ENCODE measurements around the gene DNAJC16. TPM values are rescaled to one million over a fixed set of nuclear protein-coding genes. Genes with fewer than 3 reads are reported as not detected.
A peak's percentile ranks its signal among the peaks of the same experiment; 100 is the strongest.

DNAJC16 gene
- total RNA-seq, 1 experiment from 2014 or later, result 18.2 TPM

DNA sequence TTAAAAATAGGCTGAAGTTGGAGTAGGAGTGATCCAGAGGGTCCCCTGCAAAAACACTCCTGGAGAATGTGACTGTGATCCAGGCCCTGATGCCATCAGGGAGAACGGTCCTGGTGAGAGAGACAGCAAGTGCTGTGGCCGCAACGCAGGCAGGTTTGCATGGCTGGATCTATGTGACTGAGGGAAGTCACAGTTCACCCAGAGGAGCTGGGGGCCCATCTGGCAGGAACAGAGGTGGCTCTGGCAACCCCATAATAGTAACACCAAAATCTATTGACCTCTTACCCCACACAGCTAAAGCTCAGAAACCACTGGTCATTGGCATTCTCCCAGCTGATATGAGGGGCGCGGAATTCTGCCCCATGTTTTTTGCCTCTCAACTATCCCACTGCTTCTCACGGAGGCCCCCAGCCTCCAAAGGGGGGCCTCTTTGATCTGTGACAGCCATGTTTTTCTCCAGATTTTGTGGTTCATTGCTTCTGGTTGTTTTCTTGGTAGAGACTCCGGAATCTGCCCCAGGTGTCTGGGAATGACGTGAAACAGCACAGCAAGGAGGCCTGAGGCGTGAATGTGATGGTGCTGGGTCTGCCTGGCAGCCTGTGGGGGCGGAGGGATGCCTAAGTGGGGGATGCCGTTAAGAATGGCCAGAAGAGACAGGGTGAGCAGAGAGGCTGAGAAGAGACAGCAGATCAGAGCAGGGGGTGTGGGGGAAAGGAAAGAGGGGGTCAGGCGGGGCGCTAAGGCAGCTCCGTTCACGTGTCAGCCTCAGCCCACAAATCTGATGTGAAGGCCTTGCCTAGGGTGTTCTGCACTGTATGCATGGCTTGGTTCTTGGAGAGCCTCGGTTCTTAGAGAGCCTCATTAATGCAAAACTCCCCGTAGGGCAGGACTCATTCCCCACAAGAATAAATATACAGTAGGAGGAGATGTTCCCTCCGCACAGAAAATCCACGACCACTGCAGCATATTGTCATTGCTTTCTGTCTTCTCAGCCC, 26.2 kb upstream of the DNAJC16 start:
- BruUV-seq (replicated peaks), result no TSS peak
- intact Hi-C loops (cut with micrococcal nuclease; ENCODE audit: unreplicated experiment), result loop anchor here (5.0 kb wide), 1 partner anchor 178 kb away; no protein-coding TSS in a partner anchor
- no peak overlapping the region for H3K27ac Mint-ChIP-seq (ENCODE audit: unreplicated experiment)

DNA sequence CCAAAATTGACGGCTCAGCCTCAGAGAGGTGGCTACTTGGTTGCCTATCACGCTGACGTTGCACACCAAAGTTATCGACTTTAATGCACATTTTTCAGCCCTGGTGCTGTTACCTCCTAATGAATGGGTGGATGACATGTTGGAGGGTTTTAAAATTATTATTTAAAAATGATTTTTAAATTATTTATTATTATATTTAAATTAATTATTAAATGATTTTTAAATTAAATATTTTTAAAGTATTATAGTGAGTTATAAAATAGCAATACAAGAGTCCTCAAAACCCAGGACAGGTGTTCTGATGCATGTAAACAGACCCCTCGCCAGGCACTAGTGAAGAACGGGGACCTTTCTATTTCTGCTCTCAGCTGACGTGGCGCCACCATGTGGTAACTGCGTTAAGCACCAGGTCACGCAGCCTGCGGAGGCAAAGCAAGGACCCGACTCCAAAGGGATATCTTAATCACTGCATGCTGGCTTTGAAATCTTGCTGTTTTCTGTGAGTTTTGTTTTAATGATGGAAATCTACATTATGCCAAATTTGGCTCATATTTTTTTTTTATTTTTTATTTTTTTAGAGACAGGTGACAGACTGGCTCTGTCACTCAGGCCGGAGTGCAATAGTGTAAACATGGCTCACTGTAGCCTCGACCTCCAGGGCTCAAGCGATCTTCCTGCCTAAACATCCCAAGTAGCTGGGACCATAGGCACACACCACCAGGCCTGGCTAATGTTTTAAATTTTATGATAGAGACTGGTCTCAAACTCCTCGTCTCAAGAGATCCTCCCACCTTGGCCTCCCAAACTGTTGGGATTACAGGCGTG, 25.2 kb upstream of the DNAJC16 start:
- Mint-ChIP-seq H3K27me3 (ENCODE audit: unreplicated experiment) (no peaks in the 10 kb centered on the region), H3K27ac (ENCODE audit: unreplicated experiment) (no peak overlapping the region), H3K4me3 (ENCODE audit: low read depth, unreplicated experiment) (no peak overlapping the region), H3K36me3 (ENCODE audit: insufficient read depth, unreplicated experiment) (peaks cover 5% of the 10 kb centered on the region), H3K4me1 (ENCODE audit: low read depth, unreplicated experiment) (no peaks in the 10 kb centered on the region), H3K9me3 (ENCODE audit: low read depth, unreplicated experiment) (no peaks in the 10 kb centered on the region)
- intact Hi-C loops (cut with micrococcal nuclease; ENCODE audit: unreplicated experiment), result loop anchor here (5.0 kb wide), 1 partner anchor 179 kb away; no protein-coding TSS in a partner anchor
- peak; percentile 65 for DNase-seq
- CTCF ChIA-PET, result no interaction called here
- TF ChIP-seq CTCF (IDR thresholded peaks at IDR 0.05; ENCODE audit: unreplicated experiment), result peak; percentile 68
- BruUV-seq (replicated peaks), result no TSS peak

More for the DNA sequence above, 26.2 kb upstream of the DNAJC16 start:
- no peak overlapping the region for H3K4me3 Mint-ChIP-seq (ENCODE audit: low read depth, unreplicated experiment)
- H3K27me3 Mint-ChIP-seq (ENCODE audit: unreplicated experiment), result no peaks in the 10 kb centered on the region
- no peak for TF ChIP-seq CTCF (IDR thresholded peaks at IDR 0.05; ENCODE audit: unreplicated experiment)
- H3K9me3 Mint-ChIP-seq (ENCODE audit: low read depth, unreplicated experiment), result no peaks in the 10 kb centered on the region
- no peaks in the 10 kb centered on the region for H3K4me1 Mint-ChIP-seq (ENCODE audit: low read depth, unreplicated experiment)
- CTCF ChIA-PET, result no interaction called here
- no peak for DNase-seq
- H3K36me3 Mint-ChIP-seq (ENCODE audit: insufficient read depth, unreplicated experiment), result peaks cover 5% of the 10 kb centered on the region

- Mint-ChIP-seq H3K4me1 (ENCODE audit: low read depth, unreplicated experiment) (no peaks in the 10 kb centered on the region), H3K27ac (ENCODE audit: unreplicated experiment) (no peak overlapping the region), H3K9me3 (ENCODE audit: low read depth, unreplicated experiment) (no peaks in the 10 kb centered on the region), H3K27me3 (ENCODE audit: unreplicated experiment) (no peaks in the 10 kb centered on the region), H3K4me3 (ENCODE audit: low read depth, unreplicated experiment) (no peak overlapping the region), H3K36me3 (ENCODE audit: insufficient read depth, unreplicated experiment) (peaks cover 5% of the 10 kb centered on the region)
- TF ChIP-seq CTCF (IDR thresholded peaks at IDR 0.05; ENCODE audit: unreplicated experiment), result no peak
- DNase-seq, result no peak
- intact Hi-C loops (cut with micrococcal nuclease; ENCODE audit: unreplicated experiment), result loop anchor here (5.0 kb wide), 1 partner anchor 182 kb away; no protein-coding TSS in a partner anchor
- no TSS peak for BruUV-seq (replicated peaks)
- CTCF ChIA-PET, result no interaction called here
Observed at GRCh38 chr1:15504436-15504835, 22.2 kb upstream of the DNAJC16 start.

DNA sequence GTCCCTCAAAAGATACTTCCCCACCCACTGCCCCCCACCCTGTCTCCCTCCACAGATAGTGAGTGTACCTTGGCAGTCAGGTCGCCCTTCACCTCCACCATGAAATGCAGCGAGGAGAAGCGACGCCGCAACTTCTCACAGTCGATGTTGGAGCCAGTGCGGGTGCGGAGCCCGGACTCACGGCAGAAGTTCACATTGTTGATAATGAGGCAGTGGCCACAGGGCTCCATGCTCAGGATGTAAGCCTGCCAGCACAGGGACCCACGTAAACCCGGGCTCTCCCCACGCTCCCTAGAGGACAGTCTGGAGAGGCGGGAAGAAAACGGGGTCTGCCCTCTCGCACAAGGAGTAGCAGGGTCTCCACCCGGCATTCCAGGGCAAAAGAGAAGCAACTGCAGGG, 19.8 kb upstream of the DNAJC16 start:
- H3K27ac Mint-ChIP-seq (ENCODE audit: unreplicated experiment), result no peak overlapping the region
- no peak for TF ChIP-seq CTCF (IDR thresholded peaks at IDR 0.05; ENCODE audit: unreplicated experiment)
- H3K36me3 Mint-ChIP-seq (ENCODE audit: insufficient read depth, unreplicated experiment), result peaks cover 5% of the 10 kb centered on the region
- CTCF ChIA-PET, result no interaction called here
- intact Hi-C loops (cut with micrococcal nuclease; ENCODE audit: unreplicated experiment), result no loop called here
- H3K4me1 Mint-ChIP-seq (ENCODE audit: low read depth, unreplicated experiment), result peaks cover 7% of the 10 kb centered on the region
- no peaks in the 10 kb centered on the region for H3K9me3 Mint-ChIP-seq (ENCODE audit: low read depth, unreplicated experiment)
- H3K27me3 Mint-ChIP-seq (ENCODE audit: unreplicated experiment), result no peaks in the 10 kb centered on the region
- BruUV-seq (replicated peaks), result no TSS peak
- no peak overlapping the region for H3K4me3 Mint-ChIP-seq (ENCODE audit: low read depth, unreplicated experiment)
- no peak for DNase-seq
